K562 (cell line): ENCODE data around the gene PPARD. TPM values are rescaled to one million over a fixed set of nuclear protein-coding genes. Genes with fewer than 3 reads are reported as not detected.
A peak's percentile ranks its signal among the peaks of the same experiment; 100 is the strongest.

ENCODE experiments used
- CXXC5 ChIP-seq: fragments of 250-450 bp; sonication (Bioruptor Pico); IDR thresholded peaks from 2 replicates; pipeline ENCODE4 v1.8.0; 2022; ENCODE audit warnings: inconsistent platforms, mild to moderate bottlenecking, moderate library complexity
- DPF2 ChIP-seq: fragments of 450-650 bp; IDR thresholded peaks from 2 replicates; pipeline ENCODE4 v1.6.1; 2016
- MYNN ChIP-seq, 2 experiments: sonication (generic); formaldehyde crosslinking in 1 of 2; IDR thresholded peaks; 2 replicates each; pipeline versions ENCODE4 v1.5.0 to v1.6.1; 2016 to 2020; ENCODE audit warnings: antibody characterized with exemption in 1 of 2, missing genetic modification reagents in 1 of 2
- NCOA1 ChIP-seq: fragments of 450-650 bp; IDR thresholded peaks from 2 replicates; pipeline ENCODE4 v1.6.1; 2016; ENCODE audit warnings: low read depth
- RAD21 ChIP-seq, 2 experiments: fragments of 250-450 bp in 1 of 2; fragments of 450-650 bp in 1 of 2; sonication (Bioruptor Pico) in 1 of 2; formaldehyde crosslinking in 1 of 2; IDR thresholded peaks in 1 of 2; conservative IDR thresholded peaks in 1 of 2; 2 replicates each; pipeline versions ENCODE4 v1.4.0 to v1.8.0; 2020 to 2022; ENCODE audit warnings: mild to moderate bottlenecking in 2 of 2, moderate library complexity in 1 of 2
- TEAD1 ChIP-seq, 2 experiments: fragments of 450-650 bp in 1 of 2; sonication (generic) in 1 of 2; formaldehyde crosslinking; IDR thresholded peaks; 2 replicates each; pipeline versions ENCODE4 v1.4.0 to v1.8.0; 2020 to 2022; ENCODE audit warnings: mild to moderate bottlenecking in 2 of 2, missing genetic modification reagents in 1 of 2
- TEAD4 ChIP-seq, 2 experiments: sonication (generic) in 1 of 2; formaldehyde crosslinking in 1 of 2; IDR thresholded peaks; 2 replicates each; pipeline versions ENCODE4 v1.6.1 to v1.8.0; 2012 to 2022; ENCODE audit warnings: borderline replicate concordance in 1 of 2, inconsistent platforms in 1 of 2, low read length in 1 of 2, mild to moderate bottlenecking in 1 of 2, missing genetic modification reagents in 1 of 2
- polyA plus RNA-seq, 8 experiments: library from polyadenylated mRNA; depleted of rRNA in 4 of 8; stranded (reverse) in 5 of 8; unstranded in 3 of 8; fragments of >200 nt; fragmentation: Nextera tagmentation in 2 of 8; fragmentation: Illumina TruSeq in 1 of 8; extraction: Ambion mirVana in 2 of 8; extraction: Trizol in 1 of 8; gene quantifications; 2 replicates each; pipeline versions ENCODE4 v1.2.1 to v1.2.3, GENCODE V29; 2011 to 2014; ENCODE audit warnings: inconsistent platforms in 1 of 8, missing spikeins in 1 of 8
- total RNA-seq, 7 experiments: library from RNA; depleted of rRNA in 6 of 7; stranded (reverse); fragments of >200 nt in 6 of 7; fragmentation: Illumina TruSeq in 2 of 7; extraction: Trizol in 2 of 7; gene quantifications; 2 replicates each; pipeline versions ENCODE4 v1.2.1 to v1.2.3, GENCODE V29; 2011 to 2021; ENCODE audit warnings: low replicate concordance in 1 of 7
- TF ChIP-seq, protein P1 (sequence below), 2 experiments: fragments of 450-650 bp; IDR thresholded peaks; 2 replicates each; pipeline ENCODE4 v1.6.1; 2016; ENCODE audit warnings: mild to moderate bottlenecking in 2 of 2, borderline replicate concordance in 1 of 2, low read depth in 1 of 2, moderate library complexity in 1 of 2
- TF ChIP-seq, protein P2 (sequence below): fragments of 450-650 bp; IDR thresholded peaks from 2 replicates; pipeline ENCODE4 v1.7.1; 2018; ENCODE audit warnings: mild to moderate bottlenecking, low read depth; ENCODE audit not compliant: partially characterized antibody
- TF ChIP-seq, protein P3 (sequence below), 2 experiments: fragments of 450-650 bp in 1 of 2; IDR thresholded peaks; 2 replicates each; pipeline ENCODE4 v1.6.1; 2011 to 2017; ENCODE audit warnings: low read depth in 2 of 2, antibody characterized with exemption in 1 of 2, borderline replicate concordance in 1 of 2, low read length in 1 of 2, mild to moderate bottlenecking in 1 of 2, mixed read lengths in 1 of 2; ENCODE audit not compliant: control insufficient read depth in 1 of 2

The PPARD gene
- total and polyA plus RNA-seq, 9 of the 15 experiments (the other 6 are each of a cell fraction or from before 2014, with no cell fraction given) = 0.14 to 13.2 (median 3.8) TPM

DNA sequence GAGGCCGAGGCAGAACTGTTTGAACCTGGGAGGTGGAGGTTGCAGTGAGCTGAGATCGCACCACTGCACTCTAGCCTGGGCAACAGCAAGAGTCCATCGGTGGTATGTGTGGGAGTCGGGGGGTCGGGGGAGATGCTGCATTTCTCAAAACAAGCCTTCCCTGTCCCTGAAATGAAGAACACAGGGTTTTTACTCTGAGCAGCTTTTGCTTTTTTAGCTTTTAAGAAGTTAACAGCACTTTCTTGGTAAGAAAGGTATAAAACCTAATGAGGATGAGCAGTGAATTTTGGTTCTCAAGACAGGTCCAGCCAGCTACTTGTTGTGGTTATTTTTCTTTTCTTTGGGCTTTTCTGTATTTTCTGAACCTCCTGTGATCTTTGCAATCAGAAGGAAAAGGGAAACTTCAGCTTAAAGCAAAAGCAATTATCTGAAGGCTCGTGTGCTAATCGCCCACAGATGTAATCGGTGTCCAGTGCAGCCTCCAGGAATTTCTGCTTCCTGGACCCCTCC is 129.5 kb downstream of the PPARD start (continued):
- TF ChIP-seq, protein P1, sequence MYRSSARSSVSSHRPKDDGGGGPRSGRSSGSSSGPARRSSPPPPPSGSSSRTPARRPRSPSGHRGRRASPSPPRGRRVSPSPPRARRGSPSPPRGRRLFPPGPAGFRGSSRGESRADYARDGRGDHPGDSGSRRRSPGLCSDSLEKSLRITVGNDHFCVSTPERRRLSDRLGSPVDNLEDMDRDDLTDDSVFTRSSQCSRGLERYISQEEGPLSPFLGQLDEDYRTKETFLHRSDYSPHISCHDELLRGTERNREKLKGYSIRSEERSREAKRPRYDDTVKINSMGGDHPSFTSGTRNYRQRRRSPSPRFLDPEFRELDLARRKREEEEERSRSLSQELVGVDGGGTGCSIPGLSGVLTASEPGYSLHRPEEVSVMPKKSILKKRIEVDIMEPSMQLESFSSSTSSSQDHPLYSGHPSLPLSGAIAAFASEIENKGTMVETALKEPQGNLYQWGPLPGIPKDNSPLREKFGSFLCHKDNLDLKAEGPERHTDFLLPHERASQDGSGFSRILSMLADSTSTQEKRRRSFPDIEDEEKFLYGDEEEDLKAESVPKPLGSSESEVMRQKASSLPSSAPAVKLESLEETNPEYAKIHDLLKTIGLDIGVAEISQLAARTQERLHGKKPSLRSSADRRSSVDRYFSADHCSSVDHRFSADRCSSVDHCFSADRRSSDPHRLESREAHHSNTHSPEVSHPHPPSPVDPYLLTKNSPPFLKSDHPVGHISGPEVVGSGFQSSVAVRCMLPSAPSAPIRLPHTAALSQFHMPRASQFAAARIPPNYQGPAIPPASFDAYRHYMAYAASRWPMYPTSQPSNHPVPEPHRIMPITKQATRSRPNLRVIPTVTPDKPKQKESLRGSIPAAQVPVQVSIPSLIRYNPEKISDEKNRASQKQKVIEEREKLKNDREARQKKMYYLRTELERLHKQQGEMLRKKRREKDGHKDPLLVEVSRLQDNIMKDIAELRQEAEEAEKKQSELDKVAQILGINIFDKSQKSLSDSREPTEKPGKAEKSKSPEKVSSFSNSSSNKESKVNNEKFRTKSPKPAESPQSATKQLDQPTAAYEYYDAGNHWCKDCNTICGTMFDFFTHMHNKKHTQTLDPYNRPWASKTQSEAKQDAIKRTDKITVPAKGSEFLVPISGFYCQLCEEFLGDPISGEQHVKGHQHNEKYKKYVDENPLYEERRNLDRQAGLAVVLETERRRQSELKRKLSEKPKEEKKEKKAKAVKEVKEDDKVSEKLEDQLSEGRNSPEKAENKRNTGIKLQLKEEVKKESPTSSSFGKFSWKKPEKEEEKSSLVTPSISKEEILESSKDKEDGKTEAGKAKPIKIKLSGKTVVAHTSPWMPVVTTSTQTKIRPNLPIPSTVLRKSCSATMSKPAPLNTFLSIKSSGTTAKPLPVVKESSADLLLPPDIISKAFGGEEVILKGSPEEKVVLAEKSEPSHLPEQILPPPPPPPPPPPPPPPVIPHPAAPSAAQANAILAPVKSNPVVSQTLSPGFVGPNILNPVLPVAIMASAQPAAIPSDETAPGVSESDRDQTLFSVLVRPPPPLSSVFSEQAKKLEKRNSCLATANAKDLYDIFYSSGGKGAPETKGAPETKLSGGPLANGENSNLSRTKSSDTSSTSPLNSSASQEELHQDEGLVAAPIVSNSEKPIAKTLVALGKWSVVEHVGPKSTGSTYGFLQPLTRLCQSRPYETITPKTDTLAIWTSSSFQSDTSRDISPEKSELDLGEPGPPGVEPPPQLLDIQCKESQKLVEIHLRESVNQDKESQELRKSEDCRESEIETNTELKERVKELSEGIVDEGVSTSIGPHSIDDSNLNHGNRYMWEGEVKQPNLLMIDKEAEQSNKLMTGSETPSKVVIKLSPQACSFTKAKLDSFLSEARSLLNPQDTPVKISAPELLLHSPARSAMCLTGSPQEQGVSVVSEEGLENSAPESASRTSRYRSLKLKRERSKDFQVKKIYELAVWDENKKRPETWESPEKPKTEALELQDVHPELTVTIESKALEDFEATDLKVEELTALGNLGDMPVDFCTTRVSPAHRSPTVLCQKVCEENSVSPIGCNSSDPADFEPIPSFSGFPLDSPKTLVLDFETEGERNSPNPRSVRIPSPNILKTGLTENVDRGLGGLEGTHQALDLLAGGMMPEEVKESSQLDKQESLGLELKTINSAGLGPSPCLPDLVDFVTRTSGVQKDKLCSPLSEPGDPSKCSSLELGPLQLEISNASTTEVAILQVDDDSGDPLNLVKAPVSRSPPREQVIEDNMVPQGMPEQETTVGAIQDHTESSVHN (IDR thresholded peaks at IDR 0.05; ENCODE audit: borderline replicate concordance in 1 of 2, low read depth in 1 of 2) = no peak
- TF ChIP-seq MYNN (IDR thresholded peaks at IDR 0.05) (peak; percentile 74; the same call in 1 of the 2 replicates), MYNN (CRISPR knock-in tag; IDR thresholded peaks at IDR 0.05) (no peak), CXXC5 (CRISPR knock-in tag) (peak; percentile 40; the same call in 1 of the 2 replicates), DPF2 (0 out of 2 replicates have a peak, but pooled peaks have one; percentile 22), RAD21 (CRISPR knock-in tag; conservative IDR thresholded peaks at IDR 0.05 in 1 of 2, IDR thresholded peaks at IDR 0.05 in 1 of 2) (peak in 1 of 2 experiments; percentile 6; a peak in 1 of 4 replicates), NCOA1 (no peak), TEAD4 (IDR thresholded peaks at IDR 0.05; ENCODE audit: low read length) (peak; percentile 43), TEAD4 (CRISPR knock-in tag; IDR thresholded peaks at IDR 0.05; ENCODE audit: borderline replicate concordance) (no peak), TEAD1 (CRISPR knock-in tag; IDR thresholded peaks at IDR 0.05) (peak in 1 of 2 experiments; percentile 49; a peak in 1 of 4 replicates)
- TF ChIP-seq, protein P2, sequence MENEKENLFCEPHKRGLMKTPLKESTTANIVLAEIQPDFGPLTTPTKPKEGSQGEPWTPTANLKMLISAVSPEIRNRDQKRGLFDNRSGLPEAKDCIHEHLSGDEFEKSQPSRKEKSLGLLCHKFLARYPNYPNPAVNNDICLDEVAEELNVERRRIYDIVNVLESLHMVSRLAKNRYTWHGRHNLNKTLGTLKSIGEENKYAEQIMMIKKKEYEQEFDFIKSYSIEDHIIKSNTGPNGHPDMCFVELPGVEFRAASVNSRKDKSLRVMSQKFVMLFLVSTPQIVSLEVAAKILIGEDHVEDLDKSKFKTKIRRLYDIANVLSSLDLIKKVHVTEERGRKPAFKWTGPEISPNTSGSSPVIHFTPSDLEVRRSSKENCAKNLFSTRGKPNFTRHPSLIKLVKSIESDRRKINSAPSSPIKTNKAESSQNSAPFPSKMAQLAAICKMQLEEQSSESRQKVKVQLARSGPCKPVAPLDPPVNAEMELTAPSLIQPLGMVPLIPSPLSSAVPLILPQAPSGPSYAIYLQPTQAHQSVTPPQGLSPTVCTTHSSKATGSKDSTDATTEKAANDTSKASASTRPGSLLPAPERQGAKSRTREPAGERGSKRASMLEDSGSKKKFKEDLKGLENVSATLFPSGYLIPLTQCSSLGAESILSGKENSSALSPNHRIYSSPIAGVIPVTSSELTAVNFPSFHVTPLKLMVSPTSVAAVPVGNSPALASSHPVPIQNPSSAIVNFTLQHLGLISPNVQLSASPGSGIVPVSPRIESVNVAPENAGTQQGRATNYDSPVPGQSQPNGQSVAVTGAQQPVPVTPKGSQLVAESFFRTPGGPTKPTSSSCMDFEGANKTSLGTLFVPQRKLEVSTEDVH = peak; percentile 3
- TF ChIP-seq, protein P3, sequence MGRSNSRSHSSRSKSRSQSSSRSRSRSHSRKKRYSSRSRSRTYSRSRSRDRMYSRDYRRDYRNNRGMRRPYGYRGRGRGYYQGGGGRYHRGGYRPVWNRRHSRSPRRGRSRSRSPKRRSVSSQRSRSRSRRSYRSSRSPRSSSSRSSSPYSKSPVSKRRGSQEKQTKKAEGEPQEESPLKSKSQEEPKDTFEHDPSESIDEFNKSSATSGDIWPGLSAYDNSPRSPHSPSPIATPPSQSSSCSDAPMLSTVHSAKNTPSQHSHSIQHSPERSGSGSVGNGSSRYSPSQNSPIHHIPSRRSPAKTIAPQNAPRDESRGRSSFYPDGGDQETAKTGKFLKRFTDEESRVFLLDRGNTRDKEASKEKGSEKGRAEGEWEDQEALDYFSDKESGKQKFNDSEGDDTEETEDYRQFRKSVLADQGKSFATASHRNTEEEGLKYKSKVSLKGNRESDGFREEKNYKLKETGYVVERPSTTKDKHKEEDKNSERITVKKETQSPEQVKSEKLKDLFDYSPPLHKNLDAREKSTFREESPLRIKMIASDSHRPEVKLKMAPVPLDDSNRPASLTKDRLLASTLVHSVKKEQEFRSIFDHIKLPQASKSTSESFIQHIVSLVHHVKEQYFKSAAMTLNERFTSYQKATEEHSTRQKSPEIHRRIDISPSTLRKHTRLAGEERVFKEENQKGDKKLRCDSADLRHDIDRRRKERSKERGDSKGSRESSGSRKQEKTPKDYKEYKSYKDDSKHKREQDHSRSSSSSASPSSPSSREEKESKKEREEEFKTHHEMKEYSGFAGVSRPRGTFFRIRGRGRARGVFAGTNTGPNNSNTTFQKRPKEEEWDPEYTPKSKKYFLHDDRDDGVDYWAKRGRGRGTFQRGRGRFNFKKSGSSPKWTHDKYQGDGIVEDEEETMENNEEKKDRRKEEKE (IDR thresholded peaks at IDR 0.05; ENCODE audit: borderline replicate concordance in 1 of 2, control insufficient read depth in 1 of 2, low read depth in 2 of 2, low read length in 1 of 2) = 0 out of 4 replicates have a peak, but pooled peaks of 1 of the 2 experiments have one; percentile 15
